ENCODE results near the gene HIPK2. TPM values are rescaled to one million over a fixed set of nuclear protein-coding genes. Genes with fewer than 3 reads are reported as not detected.

The HIPK2 gene
- total and polyA plus RNA-seq, 2 of the 4 experiments (the other 2 are of a cell fraction), result 22.0 to 27.1 TPM

- H3K4me3 ChIP-seq (ENCODE audit: insufficient read depth, low read depth, low read length), result no peak overlapping the region
- H3K4ac ChIP-seq (ENCODE audit: low read depth, low read length), result no peak overlapping the region
- H4K8ac ChIP-seq (ENCODE audit: low read depth in 2 of 2, low read length in 2 of 2), result no peak overlapping the region
- H3K9me1 ChIP-seq (ENCODE audit: insufficient read depth, low read length), result peaks cover 77% of the 10 kb centered on the region
- intact Hi-C loops (cut with micrococcal nuclease) (no loop called here), dilution Hi-C loops (cut with HindIII; ENCODE audit: low sequenced_read_pairs, unreplicated experiment) (no loop called here), in situ Hi-C loops (cut with MboI; ENCODE audit: low sequenced_read_pairs) (no loop called here)
- H3K14ac ChIP-seq (replicated peaks; ENCODE audit: low read depth, low read length), result no peak overlapping the region
- H3K4me2 ChIP-seq (ENCODE audit: low read depth, low read length), result no peak overlapping the region
- no peak overlapping the region for H2BK120ac ChIP-seq (ENCODE audit: low read depth, low read length)
- ChIA-PET POLR2A (ENCODE audit: unreplicated experiment) (no interaction called here), CTCF (no interaction called here)
- H2AK9ac ChIP-seq (replicated peaks; ENCODE audit: low read depth, low read length, poor library complexity), result no peak overlapping the region
- DNase-seq (no peak), ATAC-seq (ENCODE audit: low read depth) (no peak)
- BruUV-seq (replicated peaks), result no TSS peak
- H3K9me3 ChIP-seq (ENCODE audit: control insufficient read depth, insufficient read depth, low read length), result no peaks in the 10 kb centered on the region
- peaks cover 23% of the 10 kb centered on the region for H3K36me3 ChIP-seq (ENCODE audit: control insufficient read depth, insufficient read depth, low read length)
- H2BK5ac ChIP-seq (ENCODE audit: low read depth, low read length, poor library complexity, severe bottlenecking), result no peak overlapping the region
- peaks cover 99% of the 10 kb centered on the region for H4K20me1 ChIP-seq (ENCODE audit: insufficient read depth, low read length)
- no peak overlapping the region for H3K23ac ChIP-seq (ENCODE audit: low read depth, low read length)
- peaks cover 40% of the 10 kb centered on the region for H3K4me1 ChIP-seq (ENCODE audit: control insufficient read depth, insufficient read depth, low read length)
- no peak overlapping the region for H4K5ac ChIP-seq (ENCODE audit: low read depth, low read length)
- peaks cover 46 to 96% of the 10 kb centered on the region in 2 experiments for H3K79me1 ChIP-seq (ENCODE audit: low read depth in 1 of 2, low read length in 2 of 2)
- H2BK15ac ChIP-seq (ENCODE audit: low read depth, low read length), result no peak overlapping the region
- no peak overlapping the region for H4K91ac ChIP-seq (ENCODE audit: insufficient read depth, low read depth, low read length)
- H2BK20ac ChIP-seq (ENCODE audit: low read depth, low read length), result no peak overlapping the region
- no peak overlapping the region for H2AFZ ChIP-seq (replicated peaks; ENCODE audit: low read length, poor library complexity)
- no peak overlapping the region for H3K27ac ChIP-seq (ENCODE audit: insufficient read depth, low read length)
- H2AK5ac ChIP-seq (ENCODE audit: low read depth, low read length), result no peak overlapping the region
- no peak overlapping the region for H3K56ac ChIP-seq (ENCODE audit: extremely low read depth, insufficient read depth, low read length)
- no peak for TF ChIP-seq BHLHE40 (IDR thresholded peaks at IDR 0.05; ENCODE audit: low read depth, low read length)
- TF ChIP-seq USF2 (IDR thresholded peaks at IDR 0.05; ENCODE audit: low read depth, low read length), result no peak
- TF ChIP-seq RFX5 (IDR thresholded peaks at IDR 0.05; ENCODE audit: low read depth, low read length), result no peak
- TF ChIP-seq CHD1 (IDR thresholded peaks at IDR 0.05; ENCODE audit: low read depth, low read length), result no peak
- TF ChIP-seq MAFK (IDR thresholded peaks at IDR 0.05; ENCODE audit: low read depth, low read length), result no peak
- no peak for TF ChIP-seq CTCF (conservative IDR thresholded peaks at IDR 0.05; ENCODE audit: low read depth, low read length)
- no peak for TF ChIP-seq RCOR1 (IDR thresholded peaks at IDR 0.05; ENCODE audit: insufficient replicate concordance, low read length)
- TF ChIP-seq MAZ (IDR thresholded peaks at IDR 0.05; ENCODE audit: borderline replicate concordance, low read depth, low read length), result no peak
- no peak for TF ChIP-seq ELK1 (IDR thresholded peaks at IDR 0.05; ENCODE audit: borderline replicate concordance, low read depth, low read length)
- no peak for TF ChIP-seq SMC3 (IDR thresholded peaks at IDR 0.05; ENCODE audit: low read depth, low read length)
- TF ChIP-seq RAD21 (IDR thresholded peaks at IDR 0.05; ENCODE audit: low read length), result no peak
- no peak for TF ChIP-seq NFE2L2 (IDR thresholded peaks at IDR 0.05; ENCODE audit: low read depth, low read length)
- TF ChIP-seq CEBPB (IDR thresholded peaks at IDR 0.05; ENCODE audit: low read depth, low read length), result no peak
- H3K9ac ChIP-seq (ENCODE audit: low read depth, low read length), result no peak overlapping the region
- H3K27me3 ChIP-seq (ENCODE audit: control insufficient read depth, insufficient read depth, low read length), result no peaks in the 10 kb centered on the region
- no peak overlapping the region for H3K18ac ChIP-seq (ENCODE audit: low read depth, low read length)
- WGBS, 2 experiments (ENCODE audit: extremely low coverage in 2 of 2, insufficient read length in 1 of 2), result no CpG with 5 or more reads among the region's 9 CpGs
These were observed 29.4 kb downstream of the HIPK2 start for GRCh38 chr7:139748373-139748765.

Measured in IMR-90 (cell line).